ENCODE results near the gene MICAL3. TPM values are rescaled to one million over a fixed set of nuclear protein-coding genes. Genes with fewer than 3 reads are reported as not detected.

The MICAL3 gene
- polyA plus RNA-seq, 1 of the 3 experiments (the other 2 are of a cell fraction), result 83.1 TPM

DNA sequence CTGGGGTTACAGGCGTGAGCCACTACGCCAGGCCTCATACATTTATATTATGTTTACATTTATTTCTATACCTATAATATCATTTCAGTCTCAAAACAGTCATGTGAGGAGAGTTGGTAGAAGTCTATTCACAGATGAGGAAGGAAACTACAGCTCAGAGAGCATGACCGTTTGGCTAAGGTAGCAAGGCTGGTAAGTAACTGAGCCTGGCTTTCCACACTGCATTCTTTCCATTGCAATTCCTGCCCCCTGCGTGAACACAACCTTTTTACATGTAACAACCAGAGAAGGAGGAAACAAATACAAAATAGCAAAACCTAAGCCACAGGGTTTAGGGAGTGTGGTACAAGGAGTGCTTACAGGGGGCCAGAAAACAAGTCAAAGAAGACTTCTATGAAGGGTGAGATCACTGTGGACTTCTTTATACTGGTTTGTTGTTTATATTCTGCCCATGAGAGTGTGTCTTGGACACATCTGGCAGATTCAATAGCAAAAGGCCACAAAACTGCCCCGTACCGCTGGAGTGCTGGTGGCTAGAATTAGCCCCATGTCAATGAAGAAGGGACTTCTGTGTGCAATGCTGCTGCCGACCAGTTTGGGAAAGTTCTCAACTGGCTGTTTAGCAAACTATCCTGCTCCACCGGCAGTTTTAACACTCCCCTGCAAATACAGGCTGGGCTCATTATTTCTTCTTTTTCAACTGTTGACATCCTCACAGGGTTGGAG lies 19.0 kb downstream of the MICAL3 start:
- ChIA-PET CTCF (interaction anchor here (1.4 to 3.0 kb wide), 3 partner anchors 19 to 71 kb away, joined by 4 to 12 read pairs (median 8); partner anchors contain the start of gene MICAL3), POLR2A (no interaction called here)
- no peak overlapping the region for H3K27ac ChIP-seq (ENCODE audit: low read depth in 2 of 2, low read length in 1 of 2)
- 92% methylated on average over 8 of the region's 8 CpGs for WGBS (ENCODE audit: low lambda C conversion rate)
- no peaks in the 10 kb centered on the region for H4K20me1 ChIP-seq (ENCODE audit: insufficient read depth)
- no peaks in the 10 kb centered on the region for H3K27me3 ChIP-seq (ENCODE audit: insufficient read depth)
- H3F3A ChIP-seq (replicated peaks; ENCODE audit: insufficient read depth), result no peaks in the 10 kb centered on the region
- no peak overlapping the region for H3K4me3 ChIP-seq (ENCODE audit: low read depth in 2 of 2, low read length in 1 of 2)
- no peaks in the 10 kb centered on the region for H3K36me3 ChIP-seq (replicated peaks in 1 of 2; ENCODE audit: control insufficient read depth in 1 of 2, insufficient read depth in 2 of 2, low read length in 1 of 2)
- H2AFZ ChIP-seq (ENCODE audit: low read depth), result no peak overlapping the region
- no peaks in the 10 kb centered on the region for H3K9me2 ChIP-seq
- H3K79me2 ChIP-seq (ENCODE audit: insufficient read depth), result peaks cover 6% of the 10 kb centered on the region
- no peaks in the 10 kb centered on the region for H3K4me1 ChIP-seq (ENCODE audit: control insufficient read depth in 1 of 2, insufficient read depth in 2 of 2, low read depth in 1 of 2, low read length in 1 of 2)
- H3K9ac ChIP-seq, result no peak overlapping the region
- no peak for DNase-seq
- H3K9me3 ChIP-seq, result no peaks in the 10 kb centered on the region
- no peak for TF ChIP-seq SMC3 (IDR thresholded peaks at IDR 0.05; ENCODE audit: low read depth, low read length)
- no peak for TF ChIP-seq TAF1 (IDR thresholded peaks at IDR 0.05; ENCODE audit: borderline replicate concordance, low read depth, low read length)
- no peak for TF ChIP-seq EP300 (IDR thresholded peaks at IDR 0.05; ENCODE audit: borderline replicate concordance in 1 of 2, low read depth in 1 of 2, low read length in 1 of 2)
- TF ChIP-seq ELF1 (IDR thresholded peaks at IDR 0.05), result no peak
- no peak for TF ChIP-seq CHD2 (IDR thresholded peaks at IDR 0.05; ENCODE audit: low read length, partially characterized antibody)
- no peak for TF ChIP-seq TEAD4 (IDR thresholded peaks at IDR 0.05; ENCODE audit: borderline replicate concordance, insufficient read depth)
- no peak for TF ChIP-seq RCOR1 (IDR thresholded peaks at IDR 0.05; ENCODE audit: low read length)
- no peak for TF ChIP-seq EZH2phosphoT487 (IDR thresholded peaks at IDR 0.05; ENCODE audit: borderline replicate concordance, low read depth)
- TF ChIP-seq RXRA (IDR thresholded peaks at IDR 0.05; ENCODE audit: borderline replicate concordance, low read depth), result no peak
- TF ChIP-seq FOXJ3 (CRISPR knock-in tag; IDR thresholded peaks at IDR 0.05), result no peak
- TF ChIP-seq NRF1 (IDR thresholded peaks at IDR 0.05; ENCODE audit: low read depth, low read length), result no peak
- no peak for TF ChIP-seq POLR2AphosphoS5 (IDR thresholded peaks at IDR 0.05; ENCODE audit: low read depth, low read length)
- TF ChIP-seq, protein P1, sequence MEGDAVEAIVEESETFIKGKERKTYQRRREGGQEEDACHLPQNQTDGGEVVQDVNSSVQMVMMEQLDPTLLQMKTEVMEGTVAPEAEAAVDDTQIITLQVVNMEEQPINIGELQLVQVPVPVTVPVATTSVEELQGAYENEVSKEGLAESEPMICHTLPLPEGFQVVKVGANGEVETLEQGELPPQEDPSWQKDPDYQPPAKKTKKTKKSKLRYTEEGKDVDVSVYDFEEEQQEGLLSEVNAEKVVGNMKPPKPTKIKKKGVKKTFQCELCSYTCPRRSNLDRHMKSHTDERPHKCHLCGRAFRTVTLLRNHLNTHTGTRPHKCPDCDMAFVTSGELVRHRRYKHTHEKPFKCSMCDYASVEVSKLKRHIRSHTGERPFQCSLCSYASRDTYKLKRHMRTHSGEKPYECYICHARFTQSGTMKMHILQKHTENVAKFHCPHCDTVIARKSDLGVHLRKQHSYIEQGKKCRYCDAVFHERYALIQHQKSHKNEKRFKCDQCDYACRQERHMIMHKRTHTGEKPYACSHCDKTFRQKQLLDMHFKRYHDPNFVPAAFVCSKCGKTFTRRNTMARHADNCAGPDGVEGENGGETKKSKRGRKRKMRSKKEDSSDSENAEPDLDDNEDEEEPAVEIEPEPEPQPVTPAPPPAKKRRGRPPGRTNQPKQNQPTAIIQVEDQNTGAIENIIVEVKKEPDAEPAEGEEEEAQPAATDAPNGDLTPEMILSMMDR (IDR thresholded peaks at IDR 0.05), result no peak
- TF ChIP-seq, protein P2, sequence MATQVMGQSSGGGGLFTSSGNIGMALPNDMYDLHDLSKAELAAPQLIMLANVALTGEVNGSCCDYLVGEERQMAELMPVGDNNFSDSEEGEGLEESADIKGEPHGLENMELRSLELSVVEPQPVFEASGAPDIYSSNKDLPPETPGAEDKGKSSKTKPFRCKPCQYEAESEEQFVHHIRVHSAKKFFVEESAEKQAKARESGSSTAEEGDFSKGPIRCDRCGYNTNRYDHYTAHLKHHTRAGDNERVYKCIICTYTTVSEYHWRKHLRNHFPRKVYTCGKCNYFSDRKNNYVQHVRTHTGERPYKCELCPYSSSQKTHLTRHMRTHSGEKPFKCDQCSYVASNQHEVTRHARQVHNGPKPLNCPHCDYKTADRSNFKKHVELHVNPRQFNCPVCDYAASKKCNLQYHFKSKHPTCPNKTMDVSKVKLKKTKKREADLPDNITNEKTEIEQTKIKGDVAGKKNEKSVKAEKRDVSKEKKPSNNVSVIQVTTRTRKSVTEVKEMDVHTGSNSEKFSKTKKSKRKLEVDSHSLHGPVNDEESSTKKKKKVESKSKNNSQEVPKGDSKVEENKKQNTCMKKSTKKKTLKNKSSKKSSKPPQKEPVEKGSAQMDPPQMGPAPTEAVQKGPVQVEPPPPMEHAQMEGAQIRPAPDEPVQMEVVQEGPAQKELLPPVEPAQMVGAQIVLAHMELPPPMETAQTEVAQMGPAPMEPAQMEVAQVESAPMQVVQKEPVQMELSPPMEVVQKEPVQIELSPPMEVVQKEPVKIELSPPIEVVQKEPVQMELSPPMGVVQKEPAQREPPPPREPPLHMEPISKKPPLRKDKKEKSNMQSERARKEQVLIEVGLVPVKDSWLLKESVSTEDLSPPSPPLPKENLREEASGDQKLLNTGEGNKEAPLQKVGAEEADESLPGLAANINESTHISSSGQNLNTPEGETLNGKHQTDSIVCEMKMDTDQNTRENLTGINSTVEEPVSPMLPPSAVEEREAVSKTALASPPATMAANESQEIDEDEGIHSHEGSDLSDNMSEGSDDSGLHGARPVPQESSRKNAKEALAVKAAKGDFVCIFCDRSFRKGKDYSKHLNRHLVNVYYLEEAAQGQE (IDR thresholded peaks at IDR 0.05; ENCODE audit: low read depth, low read length), result no peak
- TF ChIP-seq FOXM1 (IDR thresholded peaks at IDR 0.05; ENCODE audit: low read depth), result no peak
- TF ChIP-seq FOSL2 (IDR thresholded peaks at IDR 0.05; ENCODE audit: borderline replicate concordance, low read depth), result no peak
- no peak overlapping the region for H3K4me2 ChIP-seq
